ENCODE measurements around the gene DPM3. TPM values are rescaled to one million over a fixed set of nuclear protein-coding genes. Genes with fewer than 3 reads are reported as not detected.

Gene DPM3
- total and polyA plus RNA-seq, 5 donors, result 71.2 to 186 (median 76.3) TPM

DNA sequence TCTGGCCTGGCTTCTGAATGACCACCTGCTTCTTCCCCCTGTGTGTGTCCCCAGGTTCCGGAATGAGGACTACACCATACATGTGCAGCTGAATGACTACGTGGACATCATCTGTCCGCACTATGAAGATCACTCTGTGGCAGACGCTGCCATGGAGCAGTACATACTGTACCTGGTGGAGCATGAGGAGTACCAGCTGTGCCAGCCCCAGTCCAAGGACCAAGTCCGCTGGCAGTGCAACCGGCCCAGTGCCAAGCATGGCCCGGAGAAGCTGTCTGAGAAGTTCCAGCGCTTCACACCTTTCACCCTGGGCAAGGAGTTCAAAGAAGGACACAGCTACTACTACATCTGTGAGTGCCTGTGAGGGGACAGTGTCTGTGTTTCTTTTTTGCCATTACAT, 9.0 kb downstream of the DPM3 start:
- DNase-seq, result peak; percentile 43 to 78 (median 68)
- no peaks in the 10 kb centered on the region for H3K27me3 ChIP-seq (ENCODE audit: control insufficient read depth, insufficient read depth)
- intact Hi-C loops (cut with DNase I), result no loop called here
- no peaks in the 10 kb centered on the region for H3K9me3 ChIP-seq (ENCODE audit: control insufficient read depth, low read length)
- no peak for ATAC-seq
- WGBS, result 65% methylated on average over 8 of the region's 8 CpGs
- H3K4me1 ChIP-seq (ENCODE audit: control insufficient read depth, insufficient read depth, low read length), result peaks cover 3% of the 10 kb centered on the region
- peak overlapping the region; percentile 79 for H3K4me3 ChIP-seq (ENCODE audit: low read length)
- peak overlapping the region; percentile 49 for H3K27ac ChIP-seq (ENCODE audit: low read length)

- peaks cover 3% of the 10 kb centered on the region for H3K4me1 ChIP-seq (ENCODE audit: control insufficient read depth, insufficient read depth, low read length)
- H3K27me3 ChIP-seq (ENCODE audit: control insufficient read depth, insufficient read depth), result no peaks in the 10 kb centered on the region
- H3K4me3 ChIP-seq (ENCODE audit: low read length), result peak overlapping the region; percentile 79
- H3K27ac ChIP-seq (ENCODE audit: low read length), result peak overlapping the region; percentile 81
- 28% methylated on average over 6 of the region's 6 CpGs for WGBS
- H3K9me3 ChIP-seq (ENCODE audit: control insufficient read depth, low read length), result no peaks in the 10 kb centered on the region
- DNase-seq, result no peak
- intact Hi-C loops (cut with DNase I), result no loop called here
- no peak for ATAC-seq
These were observed 9.9 kb downstream of the DPM3 start for GRCh38 chr1:155130272-155131006.

- Histone ChIP-seq H3K27me3 (ENCODE audit: control insufficient read depth, insufficient read depth) (no peaks in the 10 kb centered on the region), H3K4me1 (ENCODE audit: control insufficient read depth, insufficient read depth, low read length) (no peaks in the 10 kb centered on the region), H3K27ac (ENCODE audit: low read length) (peak overlapping the region; percentile 81), H3K9me3 (ENCODE audit: control insufficient read depth, low read length) (no peaks in the 10 kb centered on the region), H3K4me3 (ENCODE audit: low read length) (peak overlapping the region; percentile 79)
- intact Hi-C loops (cut with DNase I), result loop anchor here in 3 of 4 donors (5.0 kb wide), 2 partner anchors 37 to 38 kb away; no protein-coding TSS in a partner anchor
- ATAC-seq, result peak; percentile 8 to 35
- DNase-seq, result peak; percentile 32 to 76 (median 73)
- WGBS, result 15% methylated on average over 14 of the region's 14 CpGs
These were observed 11.4 kb downstream of the DPM3 start for GRCh38 chr1:155128755-155129473.

GRCh38 chr1:155127967-155128754, 12.2 kb downstream of the DPM3 start:
- H3K27ac ChIP-seq (ENCODE audit: low read length), result peak overlapping the region; percentile 81
- intact Hi-C loops (cut with DNase I), result loop anchor here in 3 of 4 donors (5.0 kb wide), 2 partner anchors 36 to 39 kb away; no protein-coding TSS in a partner anchor
- peak overlapping the region; percentile 79 for H3K4me3 ChIP-seq (ENCODE audit: low read length)
- WGBS, result 3% methylated on average over 17 of the region's 17 CpGs
- DNase-seq (no peak), ATAC-seq (peak in 1 of 2 donors; percentile 0)
- H3K9me3 ChIP-seq (ENCODE audit: control insufficient read depth, low read length), result no peaks in the 10 kb centered on the region
- no peaks in the 10 kb centered on the region for H3K4me1 ChIP-seq (ENCODE audit: control insufficient read depth, insufficient read depth, low read length)
- no peaks in the 10 kb centered on the region for H3K27me3 ChIP-seq (ENCODE audit: control insufficient read depth, insufficient read depth)

GRCh38 chr1:155127105-155127966, 13.0 kb downstream of the DPM3 start, which contains the start of gene EFNA1:
Gene EFNA1 (plus strand): TSS chr1:155127876. CDS start chr1:155127978, 102 bp downstream.
- Histone ChIP-seq H3K4me3 (ENCODE audit: low read length) (peak within 1 kb of the TSS; percentile 79), H3K4me1 (ENCODE audit: control insufficient read depth, insufficient read depth, low read length) (no peaks in the 10 kb centered on the region), H3K27ac (ENCODE audit: low read length) (peak within 1 kb of the TSS; percentile 81), H3K9me3 (ENCODE audit: control insufficient read depth, low read length) (no peaks in the 10 kb centered on the region), H3K27me3 (ENCODE audit: control insufficient read depth, insufficient read depth) (no peaks in the 10 kb centered on the region)
- peak; percentile 77 to 91 (median 91) for DNase-seq
- peak; percentile 74 to 76 for ATAC-seq
- WGBS, result under 1% methylated on average over 76 of the region's 76 CpGs
- intact Hi-C loops (cut with DNase I), result loop anchor here in 3 of 4 donors (5.0 kb wide), 2 partner anchors 35 to 40 kb away; no protein-coding TSS in a partner anchor

DNA sequence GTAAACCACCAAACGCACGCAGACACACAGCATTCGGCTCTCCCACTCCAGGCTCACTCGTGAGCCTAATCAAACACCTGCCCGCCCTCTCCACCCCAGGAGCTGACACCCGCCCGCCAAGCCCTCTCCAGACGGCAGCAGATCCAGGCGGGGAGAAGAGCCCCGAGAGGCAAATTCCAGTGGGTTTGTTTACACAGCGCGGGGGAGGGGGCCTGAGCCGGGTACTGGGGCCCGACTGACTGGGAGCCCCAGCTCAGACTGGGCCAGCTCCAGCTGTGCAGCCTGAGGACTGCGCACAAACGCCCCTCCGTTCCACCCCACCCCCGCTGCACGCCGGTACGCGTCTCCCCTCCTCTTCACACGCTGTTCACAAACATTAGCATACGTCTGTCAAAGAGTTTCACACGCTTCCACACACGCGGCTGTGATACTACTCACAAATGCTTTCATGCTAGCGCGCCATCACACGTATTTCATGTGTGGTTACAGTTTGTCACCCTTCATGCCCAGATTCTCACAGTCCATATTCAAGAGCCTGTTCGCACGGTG, 13.7 kb downstream of the DPM3 start:
- intact Hi-C loops (cut with DNase I), result loop anchor here in 3 of 4 donors (5.0 kb wide), 2 partner anchors 34 to 41 kb away; no protein-coding TSS in a partner anchor
- WGBS, result 3% methylated on average over 32 of the region's 32 CpGs

DNA sequence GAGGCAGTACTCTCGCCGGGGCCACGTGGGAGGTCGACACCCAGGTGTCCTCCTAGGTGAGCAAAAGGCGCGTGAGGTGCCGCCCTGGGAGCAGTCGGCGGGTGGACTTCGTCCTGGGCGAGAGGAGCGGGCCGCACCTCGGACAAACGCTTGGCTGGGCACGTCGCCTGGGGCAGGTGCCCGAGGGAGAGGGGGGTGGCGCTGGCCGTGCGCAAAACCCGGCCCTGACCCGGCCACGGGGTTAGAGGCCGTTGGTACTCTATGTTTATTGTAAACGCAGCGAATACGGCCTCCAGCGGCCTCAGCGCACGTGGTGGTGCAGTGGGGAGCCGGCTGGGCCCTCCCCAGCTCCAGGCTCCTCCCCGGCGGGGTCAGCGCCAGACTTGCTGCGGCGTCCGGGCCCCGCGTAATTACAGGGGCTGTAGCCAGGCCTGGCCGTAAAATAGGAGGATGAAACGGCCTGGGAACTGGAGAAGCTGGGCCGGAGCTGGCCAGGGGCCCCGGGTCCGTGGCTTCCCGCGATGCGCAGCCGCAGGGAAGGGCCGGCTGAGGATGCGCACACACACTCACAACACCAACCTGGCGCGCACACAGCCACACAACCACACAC, 14.3 kb downstream of the DPM3 start:
- intact Hi-C loops (cut with DNase I), result loop anchor here in 3 of 4 donors (5.0 kb wide), 2 partner anchors 34 to 41 kb away; no protein-coding TSS in a partner anchor
- peak; percentile 53 to 58 for ATAC-seq
- Histone ChIP-seq H3K27me3 (ENCODE audit: control insufficient read depth, insufficient read depth) (no peaks in the 10 kb centered on the region), H3K4me3 (ENCODE audit: low read length) (peak overlapping the region; percentile 79), H3K4me1 (ENCODE audit: control insufficient read depth, insufficient read depth, low read length) (no peaks in the 10 kb centered on the region), H3K27ac (ENCODE audit: low read length) (peak overlapping the region; percentile 3), H3K9me3 (ENCODE audit: control insufficient read depth, low read length) (no peaks in the 10 kb centered on the region)
- WGBS, result 28% methylated on average over 53 of the region's 53 CpGs
- peak; percentile 76 to 89 (median 85) for DNase-seq

More for the DNA sequence above, 13.7 kb downstream of the DPM3 start:
- peak; percentile 43 to 75 (median 70) for DNase-seq
- Histone ChIP-seq H3K4me1 (ENCODE audit: control insufficient read depth, insufficient read depth, low read length) (no peaks in the 10 kb centered on the region), H3K4me3 (ENCODE audit: low read length) (peak overlapping the region; percentile 79), H3K9me3 (ENCODE audit: control insufficient read depth, low read length) (no peaks in the 10 kb centered on the region), H3K27ac (ENCODE audit: low read length) (peak overlapping the region; percentile 3), H3K27me3 (ENCODE audit: control insufficient read depth, insufficient read depth) (no peaks in the 10 kb centered on the region)
- ATAC-seq, result peak; percentile 3 to 7

DNA sequence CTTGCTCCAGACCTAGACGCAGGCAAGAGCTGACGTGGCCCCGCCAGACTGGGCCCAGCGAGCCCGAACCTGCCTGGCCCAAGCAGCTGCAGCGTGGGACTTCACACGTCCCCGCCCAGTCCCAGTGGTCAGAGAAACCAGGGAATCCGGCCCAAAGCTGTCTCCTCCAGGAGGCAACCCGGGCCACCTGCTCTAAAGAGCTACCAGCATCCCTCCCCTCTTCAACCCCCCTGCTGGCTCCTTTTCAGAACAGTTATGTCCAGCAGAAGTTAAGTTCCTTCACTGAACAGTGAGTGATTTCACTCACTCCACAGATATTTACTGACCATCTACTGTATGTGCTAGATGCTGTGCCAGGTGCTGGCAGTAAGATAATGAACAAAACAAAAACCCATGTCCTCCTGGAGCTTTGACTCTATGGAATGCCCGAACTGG, 14.8 kb downstream of the DPM3 start:
- H3K4me1 ChIP-seq (ENCODE audit: control insufficient read depth, insufficient read depth, low read length), result no peaks in the 10 kb centered on the region
- ATAC-seq, result no peak
- 72% methylated on average over 11 of the region's 11 CpGs for WGBS

More for the DNA sequence above, 14.8 kb downstream of the DPM3 start:
- Histone ChIP-seq H3K4me3 (ENCODE audit: low read length) (no peak overlapping the region), H3K9me3 (ENCODE audit: control insufficient read depth, low read length) (no peaks in the 10 kb centered on the region), H3K27me3 (ENCODE audit: control insufficient read depth, insufficient read depth) (no peaks in the 10 kb centered on the region), H3K27ac (ENCODE audit: low read length) (no peak overlapping the region)
- intact Hi-C loops (cut with DNase I), result loop anchor here in 3 of 4 donors (5.0 kb wide), 2 partner anchors 33 to 42 kb away; no protein-coding TSS in a partner anchor
- peak in 2 of 3 donors; percentile 21 to 62 for DNase-seq
